OCI-M1 (cell line): Measurements from ENCODE around the gene CRYBB2.
A peak's percentile ranks its signal among the peaks of the same experiment; 100 is the strongest.
"Not testable (repeated sequence)": the region's sequence is repeated elsewhere in the genome, so short reads cannot be mapped to it uniquely, and the experiment has no call there.

Experiments used
- DNase-seq: peaks from one replicate; lab custom pipeline; 2025; lab: John Stamatoyannopoulos, UW

The CRYBB2 gene

DNA sequence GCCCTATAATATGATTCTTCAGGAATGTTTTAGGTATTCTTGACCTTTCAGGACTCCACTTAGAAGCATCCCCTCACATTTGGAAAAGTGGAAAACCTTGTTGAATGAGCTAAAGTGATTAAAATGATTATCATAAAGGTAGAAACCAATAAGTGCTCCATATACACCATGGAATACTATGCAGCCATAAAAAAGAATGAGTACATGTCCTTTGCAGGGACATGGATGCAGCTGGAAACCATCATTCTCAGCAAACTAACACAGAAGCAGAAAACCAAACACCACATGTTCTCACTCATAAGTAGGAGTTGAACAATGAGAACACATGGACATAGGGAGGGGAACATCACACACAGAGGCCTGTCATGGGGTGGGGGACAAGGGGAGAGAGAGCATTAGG is 14.3 kb downstream of the CRYBB2 start:
- DNase-seq, result not testable (repeated sequence)

DNA sequence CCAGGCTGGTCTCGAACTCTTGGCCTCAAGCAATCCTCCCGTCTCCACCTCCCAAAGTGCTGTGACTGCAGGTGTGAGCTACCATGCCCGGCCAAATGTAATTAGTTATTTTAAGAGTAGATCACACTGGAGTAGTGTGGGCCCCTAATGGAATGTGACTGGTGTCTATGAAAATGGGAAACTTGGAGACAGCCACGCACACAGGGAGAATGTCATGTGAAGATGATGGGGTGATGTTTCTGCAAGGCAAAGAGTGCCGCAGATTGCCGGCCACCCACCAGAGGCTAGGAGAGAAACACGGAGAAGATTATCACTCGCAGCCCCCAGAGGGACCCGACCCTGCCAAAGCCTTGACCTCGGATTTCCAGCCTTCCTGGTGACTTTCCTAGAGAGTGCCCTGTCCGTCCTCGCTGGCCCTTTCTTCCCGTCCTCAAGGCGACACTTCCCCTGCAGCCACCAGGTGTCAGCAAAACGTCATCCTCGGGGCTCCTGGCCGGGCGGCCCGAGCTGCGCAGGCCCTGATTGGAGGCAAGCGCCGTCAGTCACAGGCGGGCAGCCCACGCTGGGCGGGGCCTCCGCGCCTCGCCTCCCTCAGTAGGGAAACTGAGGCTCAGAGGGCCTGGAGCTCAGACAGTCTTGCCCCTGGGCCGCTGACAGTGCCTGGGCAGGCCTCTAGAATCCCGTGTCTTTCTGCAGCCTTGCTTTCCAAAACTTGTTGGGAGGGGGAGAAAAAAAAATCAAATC is 16.3 kb downstream of the CRYBB2 start:
- DNase-seq, result peak; percentile 93

DNA sequence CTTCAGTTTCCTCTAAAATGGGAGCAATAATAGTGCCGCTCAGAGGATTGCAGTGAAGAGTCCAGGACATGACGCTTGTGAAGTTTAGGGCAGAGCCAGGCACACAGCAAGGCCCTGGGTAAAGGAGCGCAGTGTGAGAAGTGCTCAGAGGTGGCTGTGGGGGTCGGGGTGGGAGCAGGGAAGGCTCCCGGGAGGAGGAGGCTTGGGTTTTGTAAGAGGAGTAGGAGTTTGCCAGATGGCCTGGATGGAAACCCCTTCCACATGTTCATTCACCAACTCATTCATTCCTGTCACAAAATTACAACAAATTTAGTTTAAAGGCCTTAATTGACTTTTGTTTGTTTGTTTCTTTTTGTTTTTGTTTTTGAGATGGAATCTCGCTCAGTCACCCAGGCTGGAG is 17.0 kb downstream of the CRYBB2 start:
- DNase-seq, result no peak

GRCh38 chr22:25237503-25237902 is 18.1 kb downstream of the CRYBB2 start:
- DNase-seq, result no peak

DNA sequence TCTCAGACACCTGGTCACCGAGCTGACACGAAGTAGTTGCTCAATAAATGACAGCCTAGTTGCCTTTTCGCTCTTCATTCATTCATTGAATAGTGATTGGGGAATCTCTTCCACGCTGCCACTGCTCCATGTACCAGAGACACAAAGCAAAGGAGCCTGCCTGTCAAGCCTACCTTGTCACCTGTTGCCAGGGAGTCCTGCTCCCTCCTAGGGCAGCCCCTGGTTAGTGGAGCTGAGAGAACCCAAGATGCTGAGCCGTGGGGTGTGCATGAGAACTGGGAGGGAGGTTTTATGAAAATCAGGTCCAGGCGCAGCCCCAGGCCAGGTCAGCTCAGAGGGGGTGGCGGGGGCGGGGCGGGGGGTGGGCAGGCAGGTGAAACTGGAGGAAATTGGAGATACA is 18.6 kb downstream of the CRYBB2 start:
- not testable (repeated sequence) for DNase-seq

GRCh38 chr22:25255169-25255568 is 35.7 kb downstream of the CRYBB2 start:
- DNase-seq, result not testable (repeated sequence)

DNA sequence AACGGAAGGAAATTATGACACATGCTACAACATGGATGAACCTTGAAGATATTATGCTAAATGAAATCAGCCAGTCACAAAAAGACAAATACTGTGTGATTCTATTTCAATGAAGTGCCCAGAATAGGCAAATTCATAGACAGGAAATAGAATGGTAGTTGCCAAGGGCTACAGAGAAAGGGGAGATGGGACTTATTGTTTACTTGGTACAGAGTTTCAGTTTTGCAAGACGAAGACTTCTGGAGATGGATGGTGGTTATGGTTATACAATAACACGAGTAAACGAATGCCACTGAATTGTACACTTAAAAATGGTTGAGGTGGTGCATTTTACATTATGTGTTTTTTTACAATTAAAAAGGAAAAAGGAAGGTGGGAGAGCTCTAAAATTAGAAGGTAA is 48.1 kb downstream of the CRYBB2 start:
- not testable (repeated sequence) for DNase-seq

GRCh38 chr22:25268902-25269301 is 49.5 kb downstream of the CRYBB2 start:
- not testable (repeated sequence) for DNase-seq

DNA sequence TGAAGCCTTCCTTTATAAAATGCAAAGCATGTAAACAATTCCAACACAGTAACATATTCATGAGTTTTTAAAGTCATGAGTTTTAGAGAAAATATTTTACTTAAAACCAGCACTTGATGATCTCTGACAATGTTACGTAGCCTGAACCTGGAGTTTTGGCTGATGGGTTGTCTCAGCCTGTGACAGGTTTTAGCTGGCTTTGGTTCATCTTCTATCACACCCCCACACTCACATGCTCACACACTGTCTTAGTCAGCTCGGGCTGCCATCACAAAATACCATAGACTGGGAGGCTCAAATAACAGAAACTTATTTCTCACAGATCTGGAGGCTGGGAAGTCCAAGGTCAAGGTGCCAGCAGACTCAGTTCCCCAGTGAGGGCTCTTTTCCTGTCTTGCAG is 50.6 kb downstream of the CRYBB2 start:
- not testable (repeated sequence) for DNase-seq

DNA sequence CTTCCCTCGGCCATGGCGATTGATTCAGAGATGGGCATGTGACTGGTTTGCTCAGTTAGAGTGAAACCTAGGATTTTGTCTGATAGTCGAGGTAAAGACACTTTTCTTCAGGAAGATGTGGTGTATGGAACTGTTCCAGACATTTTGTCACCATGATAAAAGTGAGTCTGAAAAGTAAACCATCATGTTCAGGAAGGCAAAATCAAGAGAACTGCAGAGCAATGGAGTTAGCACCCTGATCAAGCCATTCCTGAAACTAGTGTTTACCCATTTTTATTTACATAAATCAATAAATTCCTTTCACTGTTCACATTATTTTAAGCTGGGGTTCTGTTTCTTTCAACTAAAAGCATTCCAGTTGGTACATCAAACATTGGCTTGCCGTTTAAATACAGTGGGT is 53.8 kb downstream of the CRYBB2 start:
- DNase-seq, result not testable (repeated sequence)

- DNase-seq, result not testable (repeated sequence)
Observed at GRCh38 chr22:25273928-25274327, 54.5 kb downstream of the CRYBB2 start.

GRCh38 chr22:25280118-25280517 is 60.7 kb downstream of the CRYBB2 start:
- DNase-seq, result not testable (repeated sequence)
